SK-N-SH treated with all-trans-retinoic acid at 6 μM for 48 hours (cell line): ENCODE measurements around the gene MYO18A.

Experiments used
- ATAC-seq: fragments of 200-7000 bp; cut with Tn5 transposase; 3 replicates; pipeline ENCODE4 v1.9.1; 2020; ENCODE audit warnings: mild to moderate bottlenecking, moderate library complexity
- ARNTL ChIP-seq: fragments of 450-650 bp; formaldehyde crosslinking; IDR thresholded peaks from 2 replicates; pipeline ENCODE4 v1.5.0; 2020; ENCODE audit warnings: low read depth, mild to moderate bottlenecking, moderate library complexity, borderline replicate concordance
- BACH2 ChIP-seq: fragments of 250-450 bp; sonication (Bioruptor Pico); IDR thresholded peaks from 2 replicates; pipeline ENCODE4 v1.9.0; 2021; ENCODE audit warnings: mild to moderate bottlenecking, borderline replicate concordance
- CREB5 ChIP-seq: fragments of 250-450 bp; sonication (Bioruptor Pico); IDR thresholded peaks from 2 replicates; pipeline ENCODE4 v1.5.1; 2020; ENCODE audit warnings: low read depth, mild to moderate bottlenecking, moderate library complexity
- GLIS3 ChIP-seq: fragments of 250-450 bp; sonication (Bioruptor Pico); IDR thresholded peaks from 2 replicates; pipeline ENCODE4 v1.5.0; 2020; ENCODE audit warnings: mild to moderate bottlenecking, moderate library complexity
- ISL1 ChIP-seq: fragments of 250-450 bp; sonication (Bioruptor Pico); IDR thresholded peaks from 2 replicates; pipeline ENCODE4 v2.1.2; 2022; ENCODE audit warnings: mild to moderate bottlenecking, moderate library complexity
- PATZ1 ChIP-seq: fragments of 250-450 bp; sonication (Bioruptor Pico); IDR thresholded peaks from 2 replicates; pipeline ENCODE4 v1.8.0; 2020; ENCODE audit warnings: mild to moderate bottlenecking, moderate library complexity, borderline replicate concordance
- POU6F1 ChIP-seq: fragments of 250-450 bp; sonication (Bioruptor Pico); IDR thresholded peaks from 2 replicates; pipeline ENCODE4 v1.8.0; 2021; ENCODE audit warnings: low read depth, mild to moderate bottlenecking, moderate library complexity, borderline replicate concordance
- RARB ChIP-seq: fragments of 250-450 bp; sonication (Bioruptor Pico); IDR thresholded peaks from 2 replicates; pipeline ENCODE4 v1.8.0; 2021; ENCODE audit warnings: mild to moderate bottlenecking, moderate library complexity
- SNAI2 ChIP-seq: fragments of 250-450 bp; sonication (Bioruptor Pico); IDR thresholded peaks from 2 replicates; pipeline ENCODE4 v1.5.0; 2020; ENCODE audit warnings: mild to moderate bottlenecking, moderate library complexity
- TSHZ2 ChIP-seq: fragments of 250-450 bp; sonication (Bioruptor Pico); IDR thresholded peaks from 2 replicates; pipeline ENCODE4 v1.5.0; 2020; ENCODE audit warnings: mild to moderate bottlenecking, moderate library complexity
- ZC3H10 ChIP-seq: fragments of 250-450 bp; sonication (Bioruptor Pico); IDR thresholded peaks from 2 replicates; pipeline ENCODE4 v1.5.1; 2021; ENCODE audit warnings: mild to moderate bottlenecking, moderate library complexity
- ZFP3 ChIP-seq: fragments of 250-450 bp; sonication (Bioruptor Pico); IDR thresholded peaks from 2 replicates; pipeline ENCODE4 v1.5.0; 2020; ENCODE audit warnings: mild to moderate bottlenecking, moderate library complexity
- ZFP30 ChIP-seq: fragments of 450-650 bp; formaldehyde crosslinking; IDR thresholded peaks from 2 replicates; pipeline ENCODE4 v1.5.0; 2022; ENCODE audit warnings: mild to moderate bottlenecking, moderate library complexity
- ZNF70 ChIP-seq: fragments of 450-650 bp; formaldehyde crosslinking; IDR thresholded peaks from 2 replicates; pipeline ENCODE4 v1.5.0; 2020; ENCODE audit warnings: mild to moderate bottlenecking, moderate library complexity
- TF ChIP-seq, protein P1 (sequence below): fragments of 250-450 bp; sonication (Bioruptor Pico); IDR thresholded peaks from 2 replicates; pipeline ENCODE4 v1.5.1; 2021; ENCODE audit warnings: mild to moderate bottlenecking, moderate library complexity

Gene MYO18A

DNA sequence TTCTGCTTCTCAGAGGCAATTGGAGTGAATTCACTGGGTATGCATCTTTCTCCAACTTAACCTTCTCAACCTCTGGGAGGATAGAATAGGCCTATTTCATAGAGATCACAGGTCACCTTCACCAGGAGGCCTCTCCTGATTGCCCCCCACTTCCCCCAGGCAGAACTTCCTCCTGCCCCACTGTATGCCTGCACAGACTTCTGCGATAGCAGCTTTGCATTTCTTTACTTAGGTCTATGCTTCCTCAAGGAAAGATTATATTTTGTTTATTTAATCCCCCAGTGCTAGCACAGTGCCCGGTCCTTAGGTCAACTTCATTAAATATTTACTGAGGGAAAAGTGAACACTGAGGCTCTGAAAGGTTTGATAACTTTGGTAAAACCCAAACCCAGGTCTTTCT, 19.9 kb downstream of the MYO18A start:
- TF ChIP-seq GLIS3 (CRISPR knock-in tag) (no peak), ZC3H10 (CRISPR knock-in tag) (no peak), ARNTL (CRISPR knock-in tag) (no peak), CREB5 (CRISPR knock-in tag) (no peak), SNAI2 (CRISPR knock-in tag) (no peak)
- no peak for ATAC-seq

- no peak for ATAC-seq
- TF ChIP-seq ZFP3 (CRISPR knock-in tag) (no peak), ZNF70 (CRISPR knock-in tag) (no peak), CREB5 (CRISPR knock-in tag) (no peak), ZFP30 (CRISPR knock-in tag) (no peak), POU6F1 (no peak), PATZ1 (CRISPR knock-in tag) (no peak), RARB (CRISPR knock-in tag) (no peak)
- TF ChIP-seq, protein P1, sequence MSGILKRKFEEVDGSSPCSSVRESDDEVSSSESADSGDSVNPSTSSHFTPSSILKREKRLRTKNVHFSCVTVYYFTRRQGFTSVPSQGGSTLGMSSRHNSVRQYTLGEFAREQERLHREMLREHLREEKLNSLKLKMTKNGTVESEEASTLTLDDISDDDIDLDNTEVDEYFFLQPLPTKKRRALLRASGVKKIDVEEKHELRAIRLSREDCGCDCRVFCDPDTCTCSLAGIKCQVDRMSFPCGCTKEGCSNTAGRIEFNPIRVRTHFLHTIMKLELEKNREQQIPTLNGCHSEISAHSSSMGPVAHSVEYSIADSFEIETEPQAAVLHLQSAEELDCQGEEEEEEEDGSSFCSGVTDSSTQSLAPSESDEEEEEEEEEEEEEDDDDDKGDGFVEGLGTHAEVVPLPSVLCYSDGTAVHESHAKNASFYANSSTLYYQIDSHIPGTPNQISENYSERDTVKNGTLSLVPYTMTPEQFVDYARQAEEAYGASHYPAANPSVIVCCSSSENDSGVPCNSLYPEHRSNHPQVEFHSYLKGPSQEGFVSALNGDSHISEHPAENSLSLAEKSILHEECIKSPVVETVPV (CRISPR knock-in tag) = no peak
Observed at GRCh38 chr17:29159306-29159860, 20.8 kb downstream of the MYO18A start.

GRCh38 chr17:29158488-29159275, 21.5 kb downstream of the MYO18A start:
- TF ChIP-seq ZFP3 (CRISPR knock-in tag) (no peak), TSHZ2 (CRISPR knock-in tag) (no peak)
- ATAC-seq = peak; percentile 34

GRCh38 chr17:29158096-29158487, 22.1 kb downstream of the MYO18A start:
- TF ChIP-seq ZFP30 (CRISPR knock-in tag) = no peak
- no peak for TF ChIP-seq BACH2 (CRISPR knock-in tag)
- TF ChIP-seq CREB5 (CRISPR knock-in tag) = no peak
- TF ChIP-seq ISL1 (CRISPR knock-in tag) = no peak
- no peak for TF ChIP-seq ARNTL (CRISPR knock-in tag)
- TF ChIP-seq PATZ1 (CRISPR knock-in tag) = no peak
- no peak for ATAC-seq
